ENCODE results near the gene PLPPR5. TPM values are rescaled to one million over a fixed set of nuclear protein-coding genes. Genes with fewer than 3 reads are reported as not detected.

PLPPR5 gene
- total RNA-seq, 1 donor from 2014 or later = 0.56 TPM

DNA sequence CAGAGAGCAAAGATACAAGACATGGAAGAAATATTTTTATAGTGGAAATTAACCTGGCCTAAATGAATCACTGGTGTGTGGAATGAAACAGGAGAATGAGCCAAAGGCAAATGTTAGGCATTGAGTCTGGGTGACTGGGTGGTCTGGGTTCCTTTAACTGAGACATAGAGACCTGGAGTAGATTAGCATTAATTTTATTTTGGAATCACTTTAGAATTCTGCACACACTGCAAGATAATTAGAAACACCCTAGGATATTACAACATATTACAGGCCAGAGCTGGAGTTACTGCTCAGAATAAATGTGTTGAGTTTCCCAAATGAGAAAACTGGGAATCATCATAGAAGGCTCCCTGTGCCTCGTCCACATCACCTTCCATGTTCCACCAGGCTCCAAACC, 85.5 kb downstream of the PLPPR5 start:
- Histone ChIP-seq H3K4me2 (no peak overlapping the region), H4K20me1 (ENCODE audit: low read depth) (no peaks in the 10 kb centered on the region)
- TF ChIP-seq EZH2 (IDR thresholded peaks at IDR 0.05) (no peak), EZH2phosphoT487 (IDR thresholded peaks at IDR 0.05) (no peak)

GRCh38 chr1:98914547-98914946, 90.1 kb downstream of the PLPPR5 start:
- Mint-ChIP-seq H3K27me3 (ENCODE audit: insufficient read depth, low read depth) (peaks cover 2% of the 10 kb centered on the region), H3K9me3 (no peaks in the 10 kb centered on the region)

More for the DNA sequence above, 85.5 kb downstream of the PLPPR5 start:
- Mint-ChIP-seq H3K4me1 (no peaks in the 10 kb centered on the region), H3K36me3 (no peaks in the 10 kb centered on the region), H3K9me3 (no peaks in the 10 kb centered on the region), H3K27me3 (ENCODE audit: insufficient read depth, low read depth) (no peaks in the 10 kb centered on the region), H3K27ac (no peak overlapping the region), H3K4me3 (no peak overlapping the region)
- Histone ChIP-seq H3K36me3 (no peaks in the 10 kb centered on the region), H2AFZ (replicated peaks) (no peak overlapping the region), H3K4me3 (no peak overlapping the region), H3K27ac (no peak overlapping the region), H3K79me2 (ENCODE audit: low read depth) (no peaks in the 10 kb centered on the region), H3K27me3 (no peaks in the 10 kb centered on the region), H3K9me3 (ENCODE audit: low read depth) (no peaks in the 10 kb centered on the region), H3F3A (ENCODE audit: low read depth) (no peaks in the 10 kb centered on the region), H3K4me1 (no peaks in the 10 kb centered on the region), H3K9ac (no peak overlapping the region)
- DNase-seq (ENCODE audit: low spot score) = no peak

GRCh38 chr1:98910827-98911226, 93.8 kb downstream of the PLPPR5 start:
- no peak overlapping the region for H2AFZ ChIP-seq (replicated peaks)
- H3K4me1 Mint-ChIP-seq = peaks cover 4% of the 10 kb centered on the region
- DNase-seq (ENCODE audit: low spot score) = peak; percentile 11

More at GRCh38 chr1:98914547-98914946, 90.1 kb downstream of the PLPPR5 start:
- Histone ChIP-seq H2AFZ (replicated peaks) (no peak overlapping the region), H3K4me1 (no peaks in the 10 kb centered on the region), H3K27ac (no peak overlapping the region), H3K79me2 (ENCODE audit: low read depth) (no peaks in the 10 kb centered on the region), H3F3A (ENCODE audit: low read depth) (no peaks in the 10 kb centered on the region), H3K4me2 (no peak overlapping the region), H3K36me3 (no peaks in the 10 kb centered on the region), H3K27me3 (no peaks in the 10 kb centered on the region), H3K9me3 (ENCODE audit: low read depth) (no peaks in the 10 kb centered on the region), H3K9ac (no peak overlapping the region), H3K4me3 (no peak overlapping the region), H4K20me1 (ENCODE audit: low read depth) (no peaks in the 10 kb centered on the region)
- Mint-ChIP-seq H3K4me3 (no peak overlapping the region), H3K27ac (no peak overlapping the region), H3K4me1 (peaks cover 4% of the 10 kb centered on the region), H3K36me3 (no peaks in the 10 kb centered on the region)
- no peak for DNase-seq (ENCODE audit: low spot score)
- no peak for TF ChIP-seq CTCF (IDR thresholded peaks at IDR 0.05)
- TF ChIP-seq EZH2phosphoT487 (IDR thresholded peaks at IDR 0.05) = no peak
- TF ChIP-seq EZH2 (IDR thresholded peaks at IDR 0.05) = no peak

More at GRCh38 chr1:98910827-98911226, 93.8 kb downstream of the PLPPR5 start:
- Mint-ChIP-seq H3K4me3 (no peak overlapping the region), H3K27ac (no peak overlapping the region), H3K9me3 (no peaks in the 10 kb centered on the region), H3K27me3 (ENCODE audit: insufficient read depth, low read depth) (peaks cover 2% of the 10 kb centered on the region), H3K36me3 (no peaks in the 10 kb centered on the region)
- Histone ChIP-seq H3K27me3 (no peaks in the 10 kb centered on the region), H3F3A (ENCODE audit: low read depth) (no peaks in the 10 kb centered on the region), H3K4me2 (no peak overlapping the region), H3K27ac (no peak overlapping the region), H3K79me2 (ENCODE audit: low read depth) (no peaks in the 10 kb centered on the region), H3K36me3 (no peaks in the 10 kb centered on the region), H3K4me1 (no peaks in the 10 kb centered on the region), H3K4me3 (no peak overlapping the region), H3K9ac (no peak overlapping the region), H3K9me3 (ENCODE audit: low read depth) (no peaks in the 10 kb centered on the region), H4K20me1 (ENCODE audit: low read depth) (no peaks in the 10 kb centered on the region)
- TF ChIP-seq CTCF (IDR thresholded peaks at IDR 0.05) (no peak), EZH2 (IDR thresholded peaks at IDR 0.05) (no peak), EZH2phosphoT487 (IDR thresholded peaks at IDR 0.05) (no peak)
